ENCODE measurements around the gene CLNK. TPM values are rescaled to one million over a fixed set of nuclear protein-coding genes. Genes with fewer than 3 reads are reported as not detected.

CLNK gene
- total RNA-seq, 1 donor from 2014 or later = not detected

DNA sequence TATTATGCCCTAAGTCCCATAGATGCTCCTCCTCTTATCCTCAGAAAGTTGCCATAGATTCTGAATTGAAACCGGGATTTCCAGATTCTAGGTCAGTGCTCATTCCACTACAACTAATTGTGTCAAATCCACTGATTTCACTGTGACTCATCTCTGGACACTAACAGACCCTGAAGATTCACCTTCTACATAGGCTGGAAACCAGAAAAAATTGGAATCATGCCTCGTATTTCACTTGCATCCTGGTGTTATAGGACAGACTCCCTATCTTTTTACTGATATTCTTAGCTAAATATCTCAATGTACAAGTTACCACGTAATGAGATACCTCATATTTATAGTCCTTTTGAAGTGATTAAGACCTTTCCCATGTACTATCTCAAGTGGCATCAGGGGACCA lies 36.7 kb downstream of the CLNK start:
- TF ChIP-seq, protein P1, sequence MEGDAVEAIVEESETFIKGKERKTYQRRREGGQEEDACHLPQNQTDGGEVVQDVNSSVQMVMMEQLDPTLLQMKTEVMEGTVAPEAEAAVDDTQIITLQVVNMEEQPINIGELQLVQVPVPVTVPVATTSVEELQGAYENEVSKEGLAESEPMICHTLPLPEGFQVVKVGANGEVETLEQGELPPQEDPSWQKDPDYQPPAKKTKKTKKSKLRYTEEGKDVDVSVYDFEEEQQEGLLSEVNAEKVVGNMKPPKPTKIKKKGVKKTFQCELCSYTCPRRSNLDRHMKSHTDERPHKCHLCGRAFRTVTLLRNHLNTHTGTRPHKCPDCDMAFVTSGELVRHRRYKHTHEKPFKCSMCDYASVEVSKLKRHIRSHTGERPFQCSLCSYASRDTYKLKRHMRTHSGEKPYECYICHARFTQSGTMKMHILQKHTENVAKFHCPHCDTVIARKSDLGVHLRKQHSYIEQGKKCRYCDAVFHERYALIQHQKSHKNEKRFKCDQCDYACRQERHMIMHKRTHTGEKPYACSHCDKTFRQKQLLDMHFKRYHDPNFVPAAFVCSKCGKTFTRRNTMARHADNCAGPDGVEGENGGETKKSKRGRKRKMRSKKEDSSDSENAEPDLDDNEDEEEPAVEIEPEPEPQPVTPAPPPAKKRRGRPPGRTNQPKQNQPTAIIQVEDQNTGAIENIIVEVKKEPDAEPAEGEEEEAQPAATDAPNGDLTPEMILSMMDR (IDR thresholded peaks at IDR 0.05) = no peak
- TF ChIP-seq POLR2A (IDR thresholded peaks at IDR 0.05) (no peak), POLR2AphosphoS5 (IDR thresholded peaks at IDR 0.05; ENCODE audit: insufficient read depth in 1 of 2, low read depth in 1 of 2) (no peak)

DNA sequence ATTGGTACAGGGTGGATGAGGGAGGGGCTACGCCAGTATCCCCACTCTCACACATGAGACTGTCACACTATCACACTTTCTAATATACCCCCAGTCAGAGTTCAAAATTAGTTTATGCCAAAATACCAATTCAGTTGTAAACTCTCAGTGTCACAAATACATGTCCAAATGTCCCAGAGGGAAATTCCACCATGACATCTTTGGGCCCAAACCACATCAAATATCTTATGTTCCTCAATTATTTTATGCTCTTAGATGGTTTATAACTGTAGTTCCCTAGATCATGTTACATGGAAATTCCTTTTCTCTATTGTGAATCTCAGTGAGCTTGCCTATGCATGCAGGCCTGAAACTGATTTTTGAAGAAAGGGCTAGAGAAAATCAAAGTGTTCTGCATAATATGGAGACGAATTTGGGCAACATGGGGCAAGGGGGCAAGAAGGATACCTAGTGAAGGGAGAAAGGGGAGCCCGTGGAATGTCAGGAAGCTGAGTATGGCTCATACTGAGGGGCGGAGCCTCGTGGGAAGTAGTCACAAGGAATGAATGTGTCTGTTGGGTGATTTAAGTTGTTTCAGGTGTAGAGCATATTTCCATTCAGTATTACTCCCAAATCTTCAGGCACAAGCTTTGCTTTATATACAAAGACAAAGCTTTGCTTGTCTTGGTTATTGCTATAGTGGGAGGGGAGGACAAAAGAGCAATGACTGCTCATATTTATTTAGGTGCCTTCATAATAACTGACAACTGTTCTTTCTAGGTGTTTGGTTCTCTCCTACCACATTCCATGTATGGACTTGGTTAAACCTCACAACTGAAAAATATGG lies 40.8 kb downstream of the CLNK start:
- no peak overlapping the region for H3K27ac ChIP-seq
- H3K36me3 ChIP-seq = no peaks in the 10 kb centered on the region
- TF ChIP-seq POLR2AphosphoS5 (IDR thresholded peaks at IDR 0.05; ENCODE audit: insufficient read depth in 1 of 2, low read depth in 1 of 2) = no peak
- H3K9me3 ChIP-seq = no peaks in the 10 kb centered on the region
- H3K27me3 ChIP-seq = no peaks in the 10 kb centered on the region
- no peak overlapping the region for H3K4me3 ChIP-seq
- no peak for DNase-seq (ENCODE audit: extremely low spot score in 2 of 2)
- intact Hi-C loops (cut with DNase I) = no loop called here
- H3K4me1 ChIP-seq = no peaks in the 10 kb centered on the region

More for the DNA sequence above, 36.7 kb downstream of the CLNK start:
- intact Hi-C loops (cut with DNase I) = no loop called here
- Histone ChIP-seq H3K27ac (no peak overlapping the region), H3K9me3 (no peaks in the 10 kb centered on the region), H3K4me3 (no peak overlapping the region), H3K36me3 (no peaks in the 10 kb centered on the region), H3K4me1 (no peaks in the 10 kb centered on the region), H3K27me3 (no peaks in the 10 kb centered on the region)
- DNase-seq (ENCODE audit: extremely low spot score in 2 of 2) = no peak

DNA sequence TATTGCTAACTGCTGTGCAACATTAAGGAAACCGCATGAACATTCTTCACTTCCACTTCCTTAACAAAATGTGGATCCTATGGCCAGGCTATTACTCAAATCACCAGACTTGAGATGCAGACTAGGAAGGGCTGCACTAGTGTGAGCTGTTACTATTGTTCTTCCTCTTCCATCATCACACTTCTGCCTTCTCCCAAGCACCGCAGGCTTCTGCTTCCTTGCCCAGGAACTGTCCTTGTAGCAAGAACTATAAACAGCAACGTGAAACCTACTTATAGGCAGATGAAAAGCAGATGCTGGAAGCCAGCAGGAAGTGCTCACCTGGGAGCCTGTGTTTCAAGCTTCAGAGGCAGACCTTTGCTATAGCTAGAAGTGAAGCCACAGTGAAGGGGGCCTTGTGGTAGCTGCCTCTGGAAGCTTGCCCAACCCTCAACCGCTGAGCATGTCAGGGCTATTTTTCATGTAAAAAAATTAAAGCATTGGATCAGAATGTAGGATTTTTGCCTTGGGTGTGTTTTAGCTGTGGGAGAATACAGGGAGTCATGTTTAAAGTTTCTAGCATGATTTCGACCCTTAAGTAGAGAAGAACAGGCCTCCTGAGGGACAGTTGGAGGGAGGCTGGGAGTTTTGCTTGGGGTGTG lies 43.9 kb downstream of the CLNK start:
- Histone ChIP-seq H3K27ac (no peak overlapping the region), H3K36me3 (no peaks in the 10 kb centered on the region), H3K4me3 (no peak overlapping the region), H3K27me3 (no peaks in the 10 kb centered on the region), H3K4me1 (no peaks in the 10 kb centered on the region), H3K9me3 (no peaks in the 10 kb centered on the region)
- intact Hi-C loops (cut with DNase I) = no loop called here
- TF ChIP-seq, protein P1 (IDR thresholded peaks at IDR 0.05) = no peak
- TF ChIP-seq POLR2AphosphoS5 (IDR thresholded peaks at IDR 0.05; ENCODE audit: insufficient read depth in 1 of 2, low read depth in 1 of 2) = no peak
- no peak for TF ChIP-seq POLR2A (IDR thresholded peaks at IDR 0.05)
- DNase-seq (ENCODE audit: extremely low spot score in 2 of 2) = no peak

DNA sequence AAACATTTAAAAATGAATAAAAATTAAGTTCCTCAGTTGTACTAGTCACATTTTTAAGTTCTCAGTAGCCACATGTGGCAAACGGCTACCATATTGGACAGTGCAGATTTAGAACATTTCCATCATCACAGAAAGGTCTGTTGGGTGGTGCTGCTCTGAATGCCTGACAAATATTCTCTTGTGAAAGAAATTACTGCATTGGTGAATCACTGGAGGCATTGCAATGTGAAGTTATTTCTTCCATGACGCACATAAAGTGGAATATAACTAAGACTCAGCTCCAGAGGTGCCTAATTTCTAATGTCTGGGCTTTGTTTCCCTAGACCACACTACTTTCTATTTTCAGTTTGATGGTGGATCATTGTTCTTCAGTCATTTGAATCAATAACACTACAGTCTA lies 44.9 kb downstream of the CLNK start:
- no peaks in the 10 kb centered on the region for H3K27me3 ChIP-seq
- H3K9me3 ChIP-seq = no peaks in the 10 kb centered on the region
- H3K27ac ChIP-seq = no peak overlapping the region
- H3K36me3 ChIP-seq = no peaks in the 10 kb centered on the region
- H3K4me1 ChIP-seq = no peaks in the 10 kb centered on the region
- TF ChIP-seq POLR2A (IDR thresholded peaks at IDR 0.05) = no peak
- TF ChIP-seq POLR2AphosphoS5 (IDR thresholded peaks at IDR 0.05; ENCODE audit: insufficient read depth in 1 of 2, low read depth in 1 of 2) = no peak
- TF ChIP-seq, protein P1 (IDR thresholded peaks at IDR 0.05) = no peak
- DNase-seq (ENCODE audit: extremely low spot score in 2 of 2) = no peak
- intact Hi-C loops (cut with DNase I) = no loop called here
- no peak overlapping the region for H3K4me3 ChIP-seq

DNA sequence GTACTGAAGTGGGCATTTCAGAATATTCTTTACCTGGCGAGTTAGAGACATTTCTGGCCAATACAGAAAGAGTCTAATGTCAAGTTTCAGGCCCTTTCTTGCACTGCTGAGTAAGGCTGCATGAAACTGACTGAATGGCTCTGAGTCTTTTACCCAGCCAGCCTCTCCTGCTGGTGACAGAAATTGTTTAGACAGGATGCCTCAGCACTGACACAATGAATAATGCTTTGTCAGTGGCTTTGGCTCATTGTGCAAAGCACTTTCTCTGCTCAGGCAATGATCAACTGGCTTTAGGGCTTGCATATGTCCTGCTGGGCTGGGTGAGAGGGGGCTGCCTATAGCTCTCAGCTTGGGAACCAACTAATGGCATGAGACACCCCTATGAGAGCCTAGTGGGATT lies 45.5 kb downstream of the CLNK start:
- intact Hi-C loops (cut with DNase I) = no loop called here
- Histone ChIP-seq H3K4me1 (no peaks in the 10 kb centered on the region), H3K27me3 (no peaks in the 10 kb centered on the region), H3K4me3 (no peak overlapping the region), H3K9me3 (no peaks in the 10 kb centered on the region), H3K27ac (no peak overlapping the region), H3K36me3 (no peaks in the 10 kb centered on the region)
- TF ChIP-seq, protein P1 (IDR thresholded peaks at IDR 0.05) = no peak
- TF ChIP-seq POLR2AphosphoS5 (IDR thresholded peaks at IDR 0.05; ENCODE audit: insufficient read depth in 1 of 2, low read depth in 1 of 2) (no peak), POLR2A (IDR thresholded peaks at IDR 0.05) (no peak)
- DNase-seq (ENCODE audit: extremely low spot score in 2 of 2) = no peak
